ENCODE results near the gene MTFR2. TPM values are rescaled to one million over a fixed set of nuclear protein-coding genes. Genes with fewer than 3 reads are reported as not detected.

MTFR2 gene
- total and polyA plus RNA-seq, 2 of the 13 experiments (the other 11 are each of a cell fraction or from before 2014, with no cell fraction given), result 6.7 to 10.7 TPM

DNA sequence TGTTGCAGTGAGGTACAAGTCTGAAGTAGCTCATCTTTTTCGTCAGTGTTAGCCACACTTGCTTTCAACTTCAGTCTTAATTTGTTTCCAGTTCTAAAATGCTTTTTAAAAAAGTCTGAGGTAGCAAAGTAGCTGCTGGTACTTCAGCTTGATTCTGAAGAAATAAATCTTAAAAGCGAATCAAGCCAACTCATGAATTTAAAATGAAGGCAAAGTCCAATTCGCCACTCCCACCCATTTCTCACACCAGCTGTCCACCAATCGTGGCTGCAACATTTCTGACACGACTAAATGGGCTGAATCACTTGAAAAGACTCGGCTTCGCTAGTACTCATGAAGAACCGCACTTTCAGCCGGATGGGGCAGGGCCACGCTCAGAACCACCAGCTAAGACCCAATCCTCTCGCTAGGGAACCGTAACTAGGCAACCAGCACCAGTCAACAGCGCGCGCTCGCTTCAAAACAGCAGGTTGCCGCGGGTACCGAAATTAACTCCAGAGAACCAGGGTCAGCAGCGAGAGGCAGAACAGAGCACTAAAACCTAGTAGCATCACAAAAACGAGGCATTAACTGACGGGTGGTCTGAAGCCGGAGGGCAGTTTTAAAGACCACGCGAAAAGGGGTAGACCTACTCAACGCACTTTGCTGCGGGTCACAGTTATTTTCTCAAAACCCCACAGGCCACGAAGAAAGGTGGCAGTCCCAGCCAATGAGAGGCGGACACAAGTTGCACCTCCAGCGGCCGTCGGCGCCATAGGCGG is 38.6 kb upstream of the MTFR2 start (continued):
- TF ChIP-seq, protein P1, sequence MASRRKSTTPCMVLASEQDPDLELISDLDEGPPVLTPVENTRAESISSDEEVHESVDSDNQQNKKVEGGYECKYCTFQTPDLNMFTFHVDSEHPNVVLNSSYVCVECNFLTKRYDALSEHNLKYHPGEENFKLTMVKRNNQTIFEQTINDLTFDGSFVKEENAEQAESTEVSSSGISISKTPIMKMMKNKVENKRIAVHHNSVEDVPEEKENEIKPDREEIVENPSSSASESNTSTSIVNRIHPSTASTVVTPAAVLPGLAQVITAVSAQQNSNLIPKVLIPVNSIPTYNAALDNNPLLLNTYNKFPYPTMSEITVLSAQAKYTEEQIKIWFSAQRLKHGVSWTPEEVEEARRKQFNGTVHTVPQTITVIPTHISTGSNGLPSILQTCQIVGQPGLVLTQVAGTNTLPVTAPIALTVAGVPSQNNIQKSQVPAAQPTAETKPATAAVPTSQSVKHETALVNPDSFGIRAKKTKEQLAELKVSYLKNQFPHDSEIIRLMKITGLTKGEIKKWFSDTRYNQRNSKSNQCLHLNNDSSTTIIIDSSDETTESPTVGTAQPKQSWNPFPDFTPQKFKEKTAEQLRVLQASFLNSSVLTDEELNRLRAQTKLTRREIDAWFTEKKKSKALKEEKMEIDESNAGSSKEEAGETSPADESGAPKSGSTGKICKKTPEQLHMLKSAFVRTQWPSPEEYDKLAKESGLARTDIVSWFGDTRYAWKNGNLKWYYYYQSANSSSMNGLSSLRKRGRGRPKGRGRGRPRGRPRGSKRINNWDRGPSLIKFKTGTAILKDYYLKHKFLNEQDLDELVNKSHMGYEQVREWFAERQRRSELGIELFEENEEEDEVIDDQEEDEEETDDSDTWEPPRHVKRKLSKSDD (CRISPR knock-in tag; IDR thresholded peaks at IDR 0.05; ENCODE audit: low read depth), result no peak
- TF ChIP-seq ARNT (IDR thresholded peaks at IDR 0.05) (no peak), LCORL (IDR thresholded peaks at IDR 0.05) (no peak), LCORL (CRISPR knock-in tag; IDR thresholded peaks at IDR 0.05) (no peak), ZNF572 (CRISPR knock-in tag; IDR thresholded peaks at IDR 0.05) (no peak), ZNF563 (CRISPR knock-in tag; IDR thresholded peaks at IDR 0.05) (no peak), ZNF607 (CRISPR knock-in tag; IDR thresholded peaks at IDR 0.05; ENCODE audit: borderline replicate concordance) (peak; percentile 41), PRPF4 (IDR thresholded peaks at IDR 0.05; ENCODE audit: low read depth, low read length, poor library complexity, severe bottlenecking) (no peak), ATM (IDR thresholded peaks at IDR 0.05; ENCODE audit: borderline replicate concordance) (no peak), ZNF790 (CRISPR knock-in tag; IDR thresholded peaks at IDR 0.05; ENCODE audit: borderline replicate concordance) (no peak; the same call in 1 of the 2 replicates), ONECUT2 (CRISPR knock-in tag; IDR thresholded peaks at IDR 0.05) (no peak), ZNF138 (CRISPR knock-in tag; IDR thresholded peaks at IDR 0.05; ENCODE audit: low read depth) (no peak), PAWR (CRISPR knock-in tag; IDR thresholded peaks at IDR 0.05; ENCODE audit: borderline replicate concordance) (no peak), NONO (IDR thresholded peaks at IDR 0.05) (no peak), NONO (CRISPR knock-in tag; conservative IDR thresholded peaks at IDR 0.05) (no peak)
- TF ChIP-seq, protein P2, sequence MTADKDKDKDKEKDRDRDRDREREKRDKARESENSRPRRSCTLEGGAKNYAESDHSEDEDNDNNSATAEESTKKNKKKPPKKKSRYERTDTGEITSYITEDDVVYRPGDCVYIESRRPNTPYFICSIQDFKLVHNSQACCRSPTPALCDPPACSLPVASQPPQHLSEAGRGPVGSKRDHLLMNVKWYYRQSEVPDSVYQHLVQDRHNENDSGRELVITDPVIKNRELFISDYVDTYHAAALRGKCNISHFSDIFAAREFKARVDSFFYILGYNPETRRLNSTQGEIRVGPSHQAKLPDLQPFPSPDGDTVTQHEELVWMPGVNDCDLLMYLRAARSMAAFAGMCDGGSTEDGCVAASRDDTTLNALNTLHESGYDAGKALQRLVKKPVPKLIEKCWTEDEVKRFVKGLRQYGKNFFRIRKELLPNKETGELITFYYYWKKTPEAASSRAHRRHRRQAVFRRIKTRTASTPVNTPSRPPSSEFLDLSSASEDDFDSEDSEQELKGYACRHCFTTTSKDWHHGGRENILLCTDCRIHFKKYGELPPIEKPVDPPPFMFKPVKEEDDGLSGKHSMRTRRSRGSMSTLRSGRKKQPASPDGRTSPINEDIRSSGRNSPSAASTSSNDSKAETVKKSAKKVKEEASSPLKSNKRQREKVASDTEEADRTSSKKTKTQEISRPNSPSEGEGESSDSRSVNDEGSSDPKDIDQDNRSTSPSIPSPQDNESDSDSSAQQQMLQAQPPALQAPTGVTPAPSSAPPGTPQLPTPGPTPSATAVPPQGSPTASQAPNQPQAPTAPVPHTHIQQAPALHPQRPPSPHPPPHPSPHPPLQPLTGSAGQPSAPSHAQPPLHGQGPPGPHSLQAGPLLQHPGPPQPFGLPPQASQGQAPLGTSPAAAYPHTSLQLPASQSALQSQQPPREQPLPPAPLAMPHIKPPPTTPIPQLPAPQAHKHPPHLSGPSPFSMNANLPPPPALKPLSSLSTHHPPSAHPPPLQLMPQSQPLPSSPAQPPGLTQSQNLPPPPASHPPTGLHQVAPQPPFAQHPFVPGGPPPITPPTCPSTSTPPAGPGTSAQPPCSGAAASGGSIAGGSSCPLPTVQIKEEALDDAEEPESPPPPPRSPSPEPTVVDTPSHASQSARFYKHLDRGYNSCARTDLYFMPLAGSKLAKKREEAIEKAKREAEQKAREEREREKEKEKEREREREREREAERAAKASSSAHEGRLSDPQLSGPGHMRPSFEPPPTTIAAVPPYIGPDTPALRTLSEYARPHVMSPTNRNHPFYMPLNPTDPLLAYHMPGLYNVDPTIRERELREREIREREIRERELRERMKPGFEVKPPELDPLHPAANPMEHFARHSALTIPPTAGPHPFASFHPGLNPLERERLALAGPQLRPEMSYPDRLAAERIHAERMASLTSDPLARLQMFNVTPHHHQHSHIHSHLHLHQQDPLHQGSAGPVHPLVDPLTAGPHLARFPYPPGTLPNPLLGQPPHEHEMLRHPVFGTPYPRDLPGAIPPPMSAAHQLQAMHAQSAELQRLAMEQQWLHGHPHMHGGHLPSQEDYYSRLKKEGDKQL (CRISPR knock-in tag; IDR thresholded peaks at IDR 0.05; ENCODE audit: low read depth), result no peak
- TF ChIP-seq, protein P3, sequence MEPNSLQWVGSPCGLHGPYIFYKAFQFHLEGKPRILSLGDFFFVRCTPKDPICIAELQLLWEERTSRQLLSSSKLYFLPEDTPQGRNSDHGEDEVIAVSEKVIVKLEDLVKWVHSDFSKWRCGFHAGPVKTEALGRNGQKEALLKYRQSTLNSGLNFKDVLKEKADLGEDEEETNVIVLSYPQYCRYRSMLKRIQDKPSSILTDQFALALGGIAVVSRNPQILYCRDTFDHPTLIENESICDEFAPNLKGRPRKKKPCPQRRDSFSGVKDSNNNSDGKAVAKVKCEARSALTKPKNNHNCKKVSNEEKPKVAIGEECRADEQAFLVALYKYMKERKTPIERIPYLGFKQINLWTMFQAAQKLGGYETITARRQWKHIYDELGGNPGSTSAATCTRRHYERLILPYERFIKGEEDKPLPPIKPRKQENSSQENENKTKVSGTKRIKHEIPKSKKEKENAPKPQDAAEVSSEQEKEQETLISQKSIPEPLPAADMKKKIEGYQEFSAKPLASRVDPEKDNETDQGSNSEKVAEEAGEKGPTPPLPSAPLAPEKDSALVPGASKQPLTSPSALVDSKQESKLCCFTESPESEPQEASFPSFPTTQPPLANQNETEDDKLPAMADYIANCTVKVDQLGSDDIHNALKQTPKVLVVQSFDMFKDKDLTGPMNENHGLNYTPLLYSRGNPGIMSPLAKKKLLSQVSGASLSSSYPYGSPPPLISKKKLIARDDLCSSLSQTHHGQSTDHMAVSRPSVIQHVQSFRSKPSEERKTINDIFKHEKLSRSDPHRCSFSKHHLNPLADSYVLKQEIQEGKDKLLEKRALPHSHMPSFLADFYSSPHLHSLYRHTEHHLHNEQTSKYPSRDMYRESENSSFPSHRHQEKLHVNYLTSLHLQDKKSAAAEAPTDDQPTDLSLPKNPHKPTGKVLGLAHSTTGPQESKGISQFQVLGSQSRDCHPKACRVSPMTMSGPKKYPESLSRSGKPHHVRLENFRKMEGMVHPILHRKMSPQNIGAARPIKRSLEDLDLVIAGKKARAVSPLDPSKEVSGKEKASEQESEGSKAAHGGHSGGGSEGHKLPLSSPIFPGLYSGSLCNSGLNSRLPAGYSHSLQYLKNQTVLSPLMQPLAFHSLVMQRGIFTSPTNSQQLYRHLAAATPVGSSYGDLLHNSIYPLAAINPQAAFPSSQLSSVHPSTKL (CRISPR knock-in tag; IDR thresholded peaks at IDR 0.05), result no peak

Measured in HepG2 (cell line).